Lower leg skin (tissue), 4 donors: ENCODE measurements around the gene ZFAND6. TPM values are rescaled to one million over a fixed set of nuclear protein-coding genes. Genes with fewer than 3 reads are reported as not detected.
A peak's percentile ranks its signal among the peaks of the same experiment; 100 is the strongest.

Experiments
- DNase-seq, 2 donors: peaks; one replicate each; pipeline ENCODE4 v3.0.0-alpha.2; 2019; ENCODE audit warnings: low spot score in 2 of 2
- H3K4me3 ChIP-seq: fragments of 200-600 bp; sonication (generic); 2 replicates; pipeline ENCODE4 v1.5.1; 2017; ENCODE audit warnings: mild to moderate bottlenecking, low read depth; ENCODE audit not compliant: poor library complexity, severe bottlenecking
- POLR2A ChIP-seq, 2 donors: fragments of 450-650 bp; IDR thresholded peaks; one replicate each; pipeline ENCODE4 v1.6.1; 2016 to 2017; ENCODE audit warnings: antibody characterized with exemption in 2 of 2, mild to moderate bottlenecking in 1 of 2, moderate library complexity in 1 of 2
- WGBS, 2 donors: methylation state at CpG; one replicate each; pipeline ENCODE4 v1.1.5; 2018; 5-methylcytosine and 5-hydroxymethylcytosine counted together
- intact Hi-C: fragments of 100-400 bp; cut with DNase I; formaldehyde crosslinking; loops from one replicate; pipeline ENCODE4 v1.15.0; 2023; ENCODE audit warnings: low total_unique reads
- total RNA-seq, 4 donors: library from RNA; depleted of rRNA; stranded (reverse); fragments of >200 nt; gene quantifications; one replicate each; pipeline ENCODE4 v1.1.0, GENCODE V29; 2016
- TF ChIP-seq, protein P1 (sequence below), 3 donors: fragments of 450-650 bp; IDR thresholded peaks; one replicate each; pipeline ENCODE4 v1.5.1; 2016; ENCODE audit warnings: antibody characterized with exemption in 3 of 3, mild to moderate bottlenecking in 3 of 3, moderate library complexity in 2 of 3

The ZFAND6 gene
- total RNA-seq, 4 donors from 2014 or later: 95.6 to 139 (median 107) TPM

DNA sequence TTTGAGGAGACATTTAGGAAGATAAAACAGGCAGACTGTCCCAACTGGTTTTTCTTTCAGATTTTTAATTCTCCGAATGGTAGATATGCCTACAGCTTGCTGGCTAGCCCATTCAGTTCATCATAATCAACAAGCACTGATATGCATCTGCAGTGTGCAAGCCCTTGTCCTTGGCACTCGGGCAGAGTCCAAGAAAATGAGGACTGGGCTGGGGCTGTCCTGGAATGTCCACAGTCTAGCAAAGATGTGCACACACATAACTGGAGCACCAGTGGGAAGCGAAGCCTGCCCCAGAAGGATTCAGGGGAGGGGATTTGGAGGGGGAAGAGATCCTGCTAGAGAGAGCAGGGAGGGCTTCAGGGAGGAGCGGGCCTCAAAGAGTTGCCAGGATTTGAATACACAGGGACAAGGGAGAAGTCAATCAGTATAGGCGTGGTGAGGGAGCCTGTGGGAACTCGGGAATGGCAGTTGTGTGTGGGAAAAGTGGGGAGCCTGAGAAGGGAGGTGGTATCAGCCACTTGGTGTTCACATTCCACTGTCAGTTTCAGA, 102.1 kb downstream of the ZFAND6 start:
- no peak for TF ChIP-seq POLR2A (IDR thresholded peaks at IDR 0.05)
- TF ChIP-seq, protein P1, sequence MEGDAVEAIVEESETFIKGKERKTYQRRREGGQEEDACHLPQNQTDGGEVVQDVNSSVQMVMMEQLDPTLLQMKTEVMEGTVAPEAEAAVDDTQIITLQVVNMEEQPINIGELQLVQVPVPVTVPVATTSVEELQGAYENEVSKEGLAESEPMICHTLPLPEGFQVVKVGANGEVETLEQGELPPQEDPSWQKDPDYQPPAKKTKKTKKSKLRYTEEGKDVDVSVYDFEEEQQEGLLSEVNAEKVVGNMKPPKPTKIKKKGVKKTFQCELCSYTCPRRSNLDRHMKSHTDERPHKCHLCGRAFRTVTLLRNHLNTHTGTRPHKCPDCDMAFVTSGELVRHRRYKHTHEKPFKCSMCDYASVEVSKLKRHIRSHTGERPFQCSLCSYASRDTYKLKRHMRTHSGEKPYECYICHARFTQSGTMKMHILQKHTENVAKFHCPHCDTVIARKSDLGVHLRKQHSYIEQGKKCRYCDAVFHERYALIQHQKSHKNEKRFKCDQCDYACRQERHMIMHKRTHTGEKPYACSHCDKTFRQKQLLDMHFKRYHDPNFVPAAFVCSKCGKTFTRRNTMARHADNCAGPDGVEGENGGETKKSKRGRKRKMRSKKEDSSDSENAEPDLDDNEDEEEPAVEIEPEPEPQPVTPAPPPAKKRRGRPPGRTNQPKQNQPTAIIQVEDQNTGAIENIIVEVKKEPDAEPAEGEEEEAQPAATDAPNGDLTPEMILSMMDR (IDR thresholded peaks at IDR 0.05): no peak
- DNase-seq: peak in 1 of 2 donors; percentile 42
- 88 to 93% methylated on average over 6 of the region's 6 CpGs for WGBS, 2 donors
- intact Hi-C loops: no loop called here
- no peak overlapping the region for H3K4me3 ChIP-seq

DNA sequence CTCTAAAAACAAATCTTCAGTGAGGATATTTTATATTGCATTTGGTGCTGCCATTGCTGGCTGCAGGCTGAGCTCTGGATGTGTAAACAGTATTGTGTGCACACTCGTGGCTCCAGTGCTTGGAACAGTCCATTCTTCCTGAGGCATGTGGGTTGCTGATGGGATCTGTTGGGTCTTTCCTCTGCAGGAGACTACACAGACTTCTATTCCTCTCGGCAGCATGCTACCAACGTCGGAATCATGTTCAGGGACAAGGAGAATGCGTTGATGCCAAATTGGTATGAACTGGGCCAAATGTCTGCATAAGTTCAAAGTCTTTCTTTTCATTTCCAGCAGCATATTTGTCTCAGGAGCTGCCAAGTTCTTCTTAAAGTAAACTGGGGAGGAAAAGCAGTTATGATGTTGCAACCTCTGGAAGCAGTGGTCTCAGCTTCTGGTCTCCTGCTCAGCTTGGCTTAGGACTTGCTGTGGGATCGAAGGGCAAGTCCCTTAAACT, 102.6 kb downstream of the ZFAND6 start:
- intact Hi-C loops: no loop called here
- no peak for TF ChIP-seq POLR2A (IDR thresholded peaks at IDR 0.05)
- no peak overlapping the region for H3K4me3 ChIP-seq
- WGBS, 2 donors: 64 to 69% methylated on average over 6 of the region's 6 CpGs
- peak in 1 of 2 donors; percentile 34 for DNase-seq

DNA sequence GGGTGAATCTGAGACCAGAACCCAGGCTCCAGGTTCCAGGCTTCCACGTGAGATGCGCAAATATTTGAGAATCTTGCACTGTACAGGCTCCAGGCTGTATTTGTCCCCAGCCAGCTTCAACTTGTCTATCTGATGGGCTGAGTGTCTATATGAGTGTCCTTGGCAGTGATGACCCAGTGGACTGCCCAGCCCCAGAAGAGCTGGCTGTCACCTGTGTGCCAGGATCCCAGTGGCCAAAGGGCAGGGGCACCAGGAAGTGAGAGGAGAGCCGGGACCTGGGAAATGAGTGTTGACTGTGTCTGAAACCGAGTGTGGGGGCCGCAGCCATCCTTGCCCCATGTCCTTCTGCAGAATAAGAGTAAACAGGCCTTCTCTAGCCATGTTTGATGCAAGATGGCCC, 103.7 kb downstream of the ZFAND6 start:
- DNase-seq: peak in 1 of 2 donors; percentile 70
- no peak for TF ChIP-seq POLR2A (IDR thresholded peaks at IDR 0.05)
- TF ChIP-seq, protein P1 (IDR thresholded peaks at IDR 0.05): no peak
- H3K4me3 ChIP-seq: no peak overlapping the region
- intact Hi-C loops: no loop called here
- 96 to 97% methylated on average over 5 of the region's 5 CpGs for WGBS, 2 donors

DNA sequence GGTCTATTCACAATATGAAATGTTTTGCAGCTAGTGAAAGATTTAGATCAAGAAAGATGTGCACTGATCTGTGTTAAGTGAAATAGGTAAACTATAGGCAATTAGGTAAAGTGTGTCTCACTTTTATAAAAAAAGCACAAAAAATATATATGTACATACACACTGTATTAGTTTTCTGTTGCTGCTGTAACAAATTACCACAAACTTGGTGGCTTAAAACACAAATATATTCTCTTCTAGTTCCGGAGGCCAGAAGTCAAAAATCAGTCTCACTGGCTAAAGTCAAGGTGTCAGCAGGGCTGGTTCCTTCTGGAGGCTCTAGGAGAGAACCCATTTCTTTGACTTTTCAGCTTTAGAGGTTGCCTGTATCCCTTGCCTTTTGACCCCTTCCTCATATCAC, 104.4 kb downstream of the ZFAND6 start:
- DNase-seq: peak in 1 of 2 donors; percentile 4
- intact Hi-C loops: no loop called here
- no peak for TF ChIP-seq POLR2A (IDR thresholded peaks at IDR 0.05)
- TF ChIP-seq, protein P1 (IDR thresholded peaks at IDR 0.05): no peak
- no peak overlapping the region for H3K4me3 ChIP-seq
- 97 to 100% methylated on average over 1 of the region's 1 CpG for WGBS, 2 donors

DNA sequence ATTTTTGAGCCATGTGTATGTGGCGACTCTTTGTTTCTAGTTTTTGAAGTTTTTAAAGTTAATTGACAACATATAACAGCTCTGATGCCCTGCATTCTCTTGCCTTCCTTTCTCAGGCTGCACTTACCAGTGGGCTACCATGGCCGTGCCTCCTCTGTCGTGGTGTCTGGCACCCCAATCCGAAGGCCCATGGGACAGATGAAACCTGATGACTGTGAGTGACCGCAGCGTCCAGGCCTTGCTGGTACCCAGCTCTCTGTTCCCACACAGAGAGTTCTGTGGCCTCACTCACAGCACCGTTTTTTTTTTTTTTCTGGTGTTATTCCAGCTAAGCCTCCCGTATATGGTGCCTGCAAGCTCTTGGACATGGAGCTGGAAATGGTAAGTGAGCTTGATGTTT, 108.5 kb downstream of the ZFAND6 start:
- no peak overlapping the region for H3K4me3 ChIP-seq
- WGBS, 2 donors: 91 to 95% methylated on average over 8 of the region's 8 CpGs
- intact Hi-C loops: no loop called here
- peak in 1 of 2 donors; percentile 49 for DNase-seq
- no peak for TF ChIP-seq POLR2A (IDR thresholded peaks at IDR 0.05)
- TF ChIP-seq, protein P1 (IDR thresholded peaks at IDR 0.05): no peak

DNA sequence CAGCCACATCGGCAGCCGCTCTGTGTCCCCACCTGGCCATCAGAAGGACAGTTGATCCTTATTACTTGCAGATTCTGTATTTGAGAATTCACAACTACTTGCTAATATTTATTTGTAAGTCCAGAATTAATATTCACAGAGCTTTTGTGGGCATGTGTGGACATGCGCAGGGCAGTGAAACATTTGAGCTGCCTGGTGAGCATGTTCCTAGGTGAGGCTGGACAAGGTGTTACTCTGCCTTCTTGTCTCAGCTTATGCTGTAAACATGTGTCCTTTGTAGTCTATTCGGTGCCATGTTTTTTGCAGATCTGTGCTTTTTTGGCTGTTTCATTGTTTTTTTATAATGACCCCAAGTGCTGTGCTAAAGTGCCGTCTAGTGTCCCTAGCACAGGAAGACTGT, 108.9 kb downstream of the ZFAND6 start:
- 74 to 87% methylated on average over 5 of the region's 5 CpGs for whole genome bisulfite sequencing, 2 donors
- intact Hi-C loops: no loop called here
- H3K4me3 ChIP-seq: no peak overlapping the region
- TF ChIP-seq, protein P1 (IDR thresholded peaks at IDR 0.05): no peak
- no peak for TF ChIP-seq POLR2A (IDR thresholded peaks at IDR 0.05)
- peak in 1 of 2 donors; percentile 26 for DNase-seq
